Loucy (cell line): ENCODE results near the gene PRDX1.
"Not testable (repeated sequence)": the region's sequence is repeated elsewhere in the genome, so short reads cannot be mapped to it uniquely, and the experiment has no call there.

Experiments used
- H2AFZ ChIP-seq: fragments of 200-600 bp; sonication (generic); 2 replicates; pipeline ENCODE4 v1.6.0; 2016; ENCODE audit warnings: antibody characterized with exemption, mild to moderate bottlenecking, low read length, moderate library complexity
- H3F3A ChIP-seq: fragments of 200-600 bp; 2 replicates; pipeline ENCODE4 v1.6.0; 2016; ENCODE audit warnings: antibody characterized with exemption, low read depth, mild to moderate bottlenecking
- H3K27me3 ChIP-seq: fragments of 200-600 bp; sonication (generic); 2 replicates; pipeline ENCODE4 v1.6.1; 2014; ENCODE audit warnings: low read length, mild to moderate bottlenecking; ENCODE audit not compliant: insufficient read depth, poor library complexity, severe bottlenecking
- H3K36me3 ChIP-seq: fragments of 200-600 bp; sonication (generic); 2 replicates; pipeline ENCODE4 v1.6.1; 2016; ENCODE audit warnings: low read length; ENCODE audit not compliant: insufficient read depth
- H3K4me1 ChIP-seq: fragments of 200-600 bp; sonication (generic); 2 replicates; pipeline ENCODE4 v1.5.1; 2014; ENCODE audit warnings: low read length, mild to moderate bottlenecking; ENCODE audit not compliant: insufficient read depth, poor library complexity, severe bottlenecking
- H3K4me2 ChIP-seq: fragments of 200-600 bp; sonication (generic); 2 replicates; pipeline ENCODE4 v1.6.0; 2014; ENCODE audit warnings: antibody characterized with exemption, low read length, low read depth, mild to moderate bottlenecking; ENCODE audit not compliant: poor library complexity, severe bottlenecking
- H3K4me3 ChIP-seq: fragments of 200-600 bp; sonication (generic); 2 replicates; pipeline ENCODE4 v1.5.1; 2014; ENCODE audit warnings: low read length, mild to moderate bottlenecking, mixed read lengths; ENCODE audit not compliant: poor library complexity, severe bottlenecking
- H3K79me2 ChIP-seq: fragments of 200-600 bp; sonication (generic); 2 replicates; pipeline ENCODE4 v1.6.1; 2014; ENCODE audit warnings: low read length; ENCODE audit not compliant: insufficient read depth
- H3K9ac ChIP-seq: fragments of 200-600 bp; sonication (generic); 2 replicates; pipeline ENCODE4 v1.6.0; 2014; ENCODE audit warnings: mild to moderate bottlenecking, low read depth, low read length, moderate library complexity; ENCODE audit not compliant: poor library complexity, severe bottlenecking
- H3K9me2 ChIP-seq: fragments of 200-600 bp; sonication (generic); replicated peaks from 2 replicates; pipeline ENCODE4 v1.6.1; 2016; ENCODE audit warnings: low read depth, low read length, mixed read lengths
- H3K9me3 ChIP-seq: fragments of 200-600 bp; sonication (generic); 2 replicates; pipeline ENCODE4 v1.6.1; 2014; ENCODE audit warnings: mild to moderate bottlenecking, antibody characterized with exemption, low read length, low read depth; ENCODE audit not compliant: insufficient read depth
- H4K20me1 ChIP-seq: fragments of 200-600 bp; sonication (generic); 2 replicates; pipeline ENCODE4 v1.6.0; 2014; ENCODE audit warnings: antibody characterized with exemption, low read length, mild to moderate bottlenecking; ENCODE audit not compliant: insufficient read depth, poor library complexity, severe bottlenecking
- EZH2phosphoT487 ChIP-seq: fragments of 200-600 bp; IDR thresholded peaks from 2 replicates; pipeline ENCODE4 v1.6.1; 2018; ENCODE audit warnings: antibody characterized with exemption, mild to moderate bottlenecking, moderate library complexity, borderline replicate concordance
- TF ChIP-seq, protein P1 (sequence below): fragments of 200-600 bp; sonication (generic); conservative IDR thresholded peaks from 2 replicates; pipeline ENCODE4 v1.5.1; 2014; ENCODE audit warnings: mild to moderate bottlenecking, antibody characterized with exemption, low read length

The PRDX1 gene

DNA sequence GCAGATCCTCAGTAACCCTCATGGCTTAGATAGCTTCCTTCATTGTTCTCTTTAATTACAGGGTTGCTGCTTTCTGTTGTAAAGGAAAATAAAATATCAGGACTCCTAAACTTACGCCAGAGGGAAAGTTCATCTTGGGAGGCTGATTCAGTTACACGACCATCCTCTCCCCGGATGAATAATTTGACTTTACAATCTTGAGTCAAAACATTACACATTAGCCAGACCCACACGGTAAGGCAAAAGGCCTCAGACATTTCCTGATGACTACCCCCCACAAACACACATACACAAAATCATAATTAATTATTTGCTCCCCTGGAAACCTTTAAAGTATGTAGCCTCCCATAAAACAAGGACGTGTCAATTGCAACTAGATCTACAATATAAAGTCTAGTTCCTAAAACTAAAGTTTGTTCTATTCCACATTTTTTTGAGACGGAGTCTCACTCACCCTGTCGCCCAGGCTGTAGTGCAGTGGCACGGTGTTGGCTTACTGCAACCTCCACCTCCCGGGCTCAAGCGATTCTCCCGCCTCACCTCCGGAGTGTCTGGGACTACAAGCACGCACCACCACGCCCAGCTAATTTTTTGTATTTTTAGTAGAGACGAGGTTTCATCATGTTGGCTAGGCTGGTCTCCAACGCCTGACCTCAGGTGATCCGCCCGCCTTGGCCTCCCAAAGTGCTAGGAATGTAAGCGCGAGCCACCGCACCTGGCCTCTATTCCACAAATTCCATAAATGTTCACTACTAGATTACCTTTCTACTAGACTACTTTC lies 830 bp upstream of the PRDX1 start:
- Histone ChIP-seq H3K4me2 (peak overlapping the region; percentile 91), H3K9me2 (no peaks in the 10 kb centered on the region), H3K27me3 (no peaks in the 10 kb centered on the region), H4K20me1 (peaks cover 18% of the 10 kb centered on the region), H3F3A (no peaks in the 10 kb centered on the region), H3K4me1 (peaks cover 49% of the 10 kb centered on the region), H2AFZ (peak overlapping the region; percentile 80), H3K9me3 (no peaks in the 10 kb centered on the region), H3K36me3 (no peaks in the 10 kb centered on the region), H3K4me3 (peak overlapping the region; percentile 98), H3K79me2 (peaks cover 41% of the 10 kb centered on the region), H3K9ac (peak overlapping the region; percentile 97)
- TF ChIP-seq EZH2phosphoT487: no peak
- TF ChIP-seq, protein P1, sequence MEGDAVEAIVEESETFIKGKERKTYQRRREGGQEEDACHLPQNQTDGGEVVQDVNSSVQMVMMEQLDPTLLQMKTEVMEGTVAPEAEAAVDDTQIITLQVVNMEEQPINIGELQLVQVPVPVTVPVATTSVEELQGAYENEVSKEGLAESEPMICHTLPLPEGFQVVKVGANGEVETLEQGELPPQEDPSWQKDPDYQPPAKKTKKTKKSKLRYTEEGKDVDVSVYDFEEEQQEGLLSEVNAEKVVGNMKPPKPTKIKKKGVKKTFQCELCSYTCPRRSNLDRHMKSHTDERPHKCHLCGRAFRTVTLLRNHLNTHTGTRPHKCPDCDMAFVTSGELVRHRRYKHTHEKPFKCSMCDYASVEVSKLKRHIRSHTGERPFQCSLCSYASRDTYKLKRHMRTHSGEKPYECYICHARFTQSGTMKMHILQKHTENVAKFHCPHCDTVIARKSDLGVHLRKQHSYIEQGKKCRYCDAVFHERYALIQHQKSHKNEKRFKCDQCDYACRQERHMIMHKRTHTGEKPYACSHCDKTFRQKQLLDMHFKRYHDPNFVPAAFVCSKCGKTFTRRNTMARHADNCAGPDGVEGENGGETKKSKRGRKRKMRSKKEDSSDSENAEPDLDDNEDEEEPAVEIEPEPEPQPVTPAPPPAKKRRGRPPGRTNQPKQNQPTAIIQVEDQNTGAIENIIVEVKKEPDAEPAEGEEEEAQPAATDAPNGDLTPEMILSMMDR: no peak

DNA sequence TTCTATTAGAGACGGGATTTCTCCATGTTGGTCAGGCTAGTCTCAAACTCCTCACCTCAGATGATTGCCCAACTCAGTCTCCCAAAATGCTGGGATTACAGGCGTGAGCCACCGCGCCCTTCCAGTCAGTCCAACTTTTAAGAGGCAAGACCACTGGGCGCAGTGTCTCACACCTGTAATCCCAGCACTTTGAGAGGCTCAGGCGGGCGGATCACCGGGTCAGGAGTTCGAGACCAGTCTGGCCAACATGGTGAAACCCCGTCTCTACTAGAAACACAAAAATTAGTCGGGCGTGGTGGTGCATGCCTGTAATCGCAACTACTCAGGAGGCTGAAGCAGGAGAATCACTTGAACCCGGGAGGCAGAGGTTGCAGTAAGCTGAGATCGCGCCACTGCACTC lies 1.9 kb downstream of the PRDX1 start:
- Histone ChIP-seq H3K9ac (peak overlapping the region; percentile 97), H3K36me3 (peaks cover 23% of the 10 kb centered on the region; the same call in 1 of the 2 replicates), H3K79me2 (peaks cover 68% of the 10 kb centered on the region), H3K4me1 (peaks cover 66% of the 10 kb centered on the region), H4K20me1 (peaks cover 39% of the 10 kb centered on the region), H3K4me2 (peak overlapping the region; percentile 91), H3K4me3 (peak overlapping the region; percentile 98)
- not testable (repeated sequence) for H3K9me2 ChIP-seq, H3K27me3 ChIP-seq, H3F3A ChIP-seq, H3K9me3 ChIP-seq, H2AFZ ChIP-seq

DNA sequence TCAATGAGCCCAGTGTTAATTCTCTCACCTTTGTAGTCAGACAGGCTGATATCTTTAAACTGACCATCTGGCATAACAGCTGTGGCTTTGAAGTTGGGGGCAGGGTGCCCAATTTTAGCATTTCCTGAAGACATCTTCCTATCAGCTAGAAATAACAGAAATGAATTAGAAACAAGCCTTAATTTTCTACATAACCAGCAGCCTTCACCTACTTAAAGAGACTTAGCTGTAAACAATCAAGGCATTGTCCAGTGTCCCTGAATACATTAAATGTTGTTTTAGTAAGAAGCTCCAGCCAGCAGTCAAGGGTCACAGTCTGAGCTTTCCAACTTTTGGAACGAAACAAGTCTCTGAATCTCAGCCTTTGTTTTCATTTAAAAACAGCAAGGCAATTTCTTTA lies 2.8 kb downstream of the PRDX1 start:
- no peaks in the 10 kb centered on the region for H3K9me2 ChIP-seq
- H3K4me2 ChIP-seq: peak overlapping the region; percentile 91
- H3K36me3 ChIP-seq: peaks cover 32% of the 10 kb centered on the region; the same call in 1 of the 2 replicates
- TF ChIP-seq EZH2phosphoT487: no peak
- TF ChIP-seq, protein P1: no peak
- peak overlapping the region; percentile 97 for H3K9ac ChIP-seq
- H4K20me1 ChIP-seq: peaks cover 41% of the 10 kb centered on the region
- H3F3A ChIP-seq: no peaks in the 10 kb centered on the region
- no peak overlapping the region for H2AFZ ChIP-seq
- peaks cover 74% of the 10 kb centered on the region for H3K79me2 ChIP-seq
- peaks cover 62% of the 10 kb centered on the region for H3K4me1 ChIP-seq
- no peaks in the 10 kb centered on the region for H3K9me3 ChIP-seq
- peak overlapping the region; percentile 98 for H3K4me3 ChIP-seq
- H3K27me3 ChIP-seq: no peaks in the 10 kb centered on the region

DNA sequence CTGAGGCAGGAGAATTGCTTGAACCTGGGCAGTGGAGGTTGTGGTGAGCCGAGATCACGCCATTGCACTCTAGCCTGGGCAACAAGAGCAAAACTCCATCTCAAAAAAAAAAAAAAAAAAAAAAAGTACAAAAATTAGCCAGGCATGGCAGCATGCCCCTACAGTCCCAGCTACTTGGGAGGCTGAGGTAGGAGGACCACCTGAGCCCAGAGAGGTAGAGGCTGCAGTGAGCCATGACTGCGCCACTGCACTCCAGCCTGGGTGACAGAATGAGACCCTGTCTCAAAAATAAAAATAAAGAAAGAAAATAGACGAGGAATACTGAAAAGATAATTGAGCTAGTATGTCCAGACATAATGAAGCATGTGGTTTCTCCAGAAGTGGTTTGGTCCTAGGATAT lies 3.3 kb downstream of the PRDX1 start:
- not testable (repeated sequence) for H3F3A ChIP-seq, H3K9me3 ChIP-seq, H2AFZ ChIP-seq, H3K9me2 ChIP-seq, H3K27me3 ChIP-seq
- peak overlapping the region; percentile 91 for H3K4me2 ChIP-seq
- H3K36me3 ChIP-seq: peaks cover 37% of the 10 kb centered on the region; the same call in 1 of the 2 replicates
- peak overlapping the region; percentile 98 for H3K4me3 ChIP-seq
- peaks cover 74% of the 10 kb centered on the region for H3K79me2 ChIP-seq
- peaks cover 61% of the 10 kb centered on the region for H3K4me1 ChIP-seq
- H3K9ac ChIP-seq: peak overlapping the region; percentile 97
- peaks cover 41% of the 10 kb centered on the region for H4K20me1 ChIP-seq
